PFSK-1 (cell line): ENCODE results near the gene EYA2.

Experiments used
- TAF1 ChIP-seq: IDR thresholded peaks from 2 replicates; pipeline ENCODE4 v1.6.1; 2012; ENCODE audit warnings: low read length, control low read depth, borderline replicate concordance; ENCODE audit not compliant: insufficient read depth
- TF ChIP-seq, protein P1 (sequence below), 2 experiments: IDR thresholded peaks; 2 replicates each; pipeline versions ENCODE4 v1.6.1 to v1.8.0; 2011 to 2012; ENCODE audit warnings: low read depth in 2 of 2, low read length in 2 of 2, control low read depth in 1 of 2, inconsistent platforms in 1 of 2, mild to moderate bottlenecking in 1 of 2, moderate library complexity in 1 of 2; ENCODE audit not compliant: insufficient read depth in 1 of 2

DNA sequence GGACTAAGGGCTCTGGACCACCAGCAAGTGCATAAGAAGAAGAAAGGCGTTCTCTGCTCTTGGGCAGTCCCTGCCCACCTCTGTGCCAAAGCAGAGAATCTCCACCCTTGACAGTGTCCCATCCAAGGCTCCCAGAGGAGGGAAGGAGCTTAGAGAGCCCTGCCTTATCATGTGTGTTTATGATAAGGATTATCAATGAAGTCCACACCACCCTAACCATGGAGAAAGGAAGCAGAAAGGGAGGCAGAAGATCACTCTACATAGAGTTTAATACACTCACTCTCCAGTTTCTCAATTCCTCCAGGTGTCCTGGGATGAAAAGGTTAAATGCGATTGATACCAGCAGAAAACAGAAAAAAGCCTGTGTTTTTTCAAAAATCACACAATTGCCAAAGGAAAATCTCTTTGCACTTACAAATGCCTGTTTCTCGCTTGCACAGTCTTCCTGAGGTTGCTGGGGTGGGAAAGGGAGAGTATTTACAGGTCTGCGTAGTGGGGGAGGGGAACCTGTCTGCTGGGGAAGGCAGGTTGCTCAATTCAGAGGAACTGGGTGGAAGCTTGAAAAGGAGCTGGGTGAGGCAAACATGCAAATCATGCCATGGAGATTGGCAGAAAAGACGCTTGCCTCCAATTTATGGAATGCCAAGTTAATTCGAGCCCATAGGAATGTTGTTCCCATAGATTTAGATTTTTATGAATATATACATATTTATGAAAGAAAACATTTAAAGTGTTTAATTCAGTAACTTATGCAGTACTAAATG is 104.0 kb downstream of the EYA2 start:
- TF ChIP-seq, protein P1, sequence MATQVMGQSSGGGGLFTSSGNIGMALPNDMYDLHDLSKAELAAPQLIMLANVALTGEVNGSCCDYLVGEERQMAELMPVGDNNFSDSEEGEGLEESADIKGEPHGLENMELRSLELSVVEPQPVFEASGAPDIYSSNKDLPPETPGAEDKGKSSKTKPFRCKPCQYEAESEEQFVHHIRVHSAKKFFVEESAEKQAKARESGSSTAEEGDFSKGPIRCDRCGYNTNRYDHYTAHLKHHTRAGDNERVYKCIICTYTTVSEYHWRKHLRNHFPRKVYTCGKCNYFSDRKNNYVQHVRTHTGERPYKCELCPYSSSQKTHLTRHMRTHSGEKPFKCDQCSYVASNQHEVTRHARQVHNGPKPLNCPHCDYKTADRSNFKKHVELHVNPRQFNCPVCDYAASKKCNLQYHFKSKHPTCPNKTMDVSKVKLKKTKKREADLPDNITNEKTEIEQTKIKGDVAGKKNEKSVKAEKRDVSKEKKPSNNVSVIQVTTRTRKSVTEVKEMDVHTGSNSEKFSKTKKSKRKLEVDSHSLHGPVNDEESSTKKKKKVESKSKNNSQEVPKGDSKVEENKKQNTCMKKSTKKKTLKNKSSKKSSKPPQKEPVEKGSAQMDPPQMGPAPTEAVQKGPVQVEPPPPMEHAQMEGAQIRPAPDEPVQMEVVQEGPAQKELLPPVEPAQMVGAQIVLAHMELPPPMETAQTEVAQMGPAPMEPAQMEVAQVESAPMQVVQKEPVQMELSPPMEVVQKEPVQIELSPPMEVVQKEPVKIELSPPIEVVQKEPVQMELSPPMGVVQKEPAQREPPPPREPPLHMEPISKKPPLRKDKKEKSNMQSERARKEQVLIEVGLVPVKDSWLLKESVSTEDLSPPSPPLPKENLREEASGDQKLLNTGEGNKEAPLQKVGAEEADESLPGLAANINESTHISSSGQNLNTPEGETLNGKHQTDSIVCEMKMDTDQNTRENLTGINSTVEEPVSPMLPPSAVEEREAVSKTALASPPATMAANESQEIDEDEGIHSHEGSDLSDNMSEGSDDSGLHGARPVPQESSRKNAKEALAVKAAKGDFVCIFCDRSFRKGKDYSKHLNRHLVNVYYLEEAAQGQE (IDR thresholded peaks at IDR 0.05; ENCODE audit: insufficient read depth in 1 of 2, low read depth in 2 of 2, low read length in 2 of 2), result no peak
- TF ChIP-seq TAF1, result no peak
